Breast epithelium (tissue), 3 donors: ENCODE results near the gene ACOXL.

ENCODE experiments used
- POLR2A ChIP-seq: fragments of 450-650 bp; IDR thresholded peaks from one replicate; pipeline ENCODE4 v1.6.1; 2016; ENCODE audit warnings: antibody characterized with exemption, mild to moderate bottlenecking, moderate library complexity
- TF ChIP-seq, protein P1 (sequence below), 3 donors: fragments of 450-650 bp; IDR thresholded peaks; one replicate each; pipeline ENCODE4 v1.5.1; 2016 to 2017; ENCODE audit warnings: antibody characterized with exemption in 3 of 3, mild to moderate bottlenecking in 3 of 3, moderate library complexity in 3 of 3

GRCh38 chr2:110860630-110861029 lies 128.3 kb downstream of the ACOXL start:
- TF ChIP-seq, protein P1, sequence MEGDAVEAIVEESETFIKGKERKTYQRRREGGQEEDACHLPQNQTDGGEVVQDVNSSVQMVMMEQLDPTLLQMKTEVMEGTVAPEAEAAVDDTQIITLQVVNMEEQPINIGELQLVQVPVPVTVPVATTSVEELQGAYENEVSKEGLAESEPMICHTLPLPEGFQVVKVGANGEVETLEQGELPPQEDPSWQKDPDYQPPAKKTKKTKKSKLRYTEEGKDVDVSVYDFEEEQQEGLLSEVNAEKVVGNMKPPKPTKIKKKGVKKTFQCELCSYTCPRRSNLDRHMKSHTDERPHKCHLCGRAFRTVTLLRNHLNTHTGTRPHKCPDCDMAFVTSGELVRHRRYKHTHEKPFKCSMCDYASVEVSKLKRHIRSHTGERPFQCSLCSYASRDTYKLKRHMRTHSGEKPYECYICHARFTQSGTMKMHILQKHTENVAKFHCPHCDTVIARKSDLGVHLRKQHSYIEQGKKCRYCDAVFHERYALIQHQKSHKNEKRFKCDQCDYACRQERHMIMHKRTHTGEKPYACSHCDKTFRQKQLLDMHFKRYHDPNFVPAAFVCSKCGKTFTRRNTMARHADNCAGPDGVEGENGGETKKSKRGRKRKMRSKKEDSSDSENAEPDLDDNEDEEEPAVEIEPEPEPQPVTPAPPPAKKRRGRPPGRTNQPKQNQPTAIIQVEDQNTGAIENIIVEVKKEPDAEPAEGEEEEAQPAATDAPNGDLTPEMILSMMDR (IDR thresholded peaks at IDR 0.05): no peak
- no peak for TF ChIP-seq POLR2A
